PC-9 (cell line): Measurements from ENCODE around the gene CTDP1. TPM values are rescaled to one million over a fixed set of nuclear protein-coding genes. Genes with fewer than 3 reads are reported as not detected.

Source experiments
- BruUV-seq: library from RNA; stranded (reverse); fragments of 400-500 nt; replicated peaks from 2 replicates; lab custom pipeline; 2021; lab: Mats Ljungman, UMichigan
- CTCF ChIA-PET: fragments of 300-600 bp; sonication (Branson Sonifier 250); formaldehyde crosslinking; loops from one replicate; lab custom pipeline; 2022; ENCODE audit warnings: antibody characterized with exemption; lab: Charles Lee
- POLR2A ChIA-PET: fragments of 300-600 bp; sonication (Branson Sonifier 250); formaldehyde crosslinking; loops from one replicate; lab custom pipeline; 2022; ENCODE audit warnings: antibody characterized with exemption; ENCODE audit not compliant: unreplicated experiment; lab: Charles Lee
- DNase-seq, 2 experiments: peaks; one replicate each; pipeline versions ENCODE4 v3.0.0 to v3.0.0-alpha.2; 2015 to 2022; ENCODE audit warnings: mixed read lengths in 1 of 2
- H2AFZ ChIP-seq: fragments of 200-600 bp; sonication (generic); 2 replicates; pipeline ENCODE4 v1.8.1; 2017; ENCODE audit warnings: antibody characterized with exemption
- H3F3A ChIP-seq: fragments of 200-600 bp; sonication (generic); 2 replicates; pipeline ENCODE4 v1.8.1; 2017; ENCODE audit warnings: antibody characterized with exemption, mild to moderate bottlenecking, low read depth; ENCODE audit not compliant: insufficient read depth
- H3K27ac ChIP-seq: fragments of 200-600 bp; sonication (generic); 2 replicates; pipeline ENCODE4 v1.6.1; 2016; ENCODE audit warnings: mixed run types
- H3K27me3 ChIP-seq: fragments of 200-600 bp; sonication (generic); 2 replicates; pipeline ENCODE4 v1.6.1; 2016; ENCODE audit warnings: low read depth, mixed run types; ENCODE audit not compliant: insufficient read depth
- H3K36me3 ChIP-seq: fragments of 200-600 bp; sonication (generic); 2 replicates; pipeline ENCODE4 v1.6.1; 2016; ENCODE audit warnings: low read depth, mixed run types
- H3K4me1 ChIP-seq: fragments of 200-600 bp; sonication (generic); replicated peaks from 2 replicates; pipeline ENCODE4 v1.6.1; 2016; ENCODE audit warnings: mixed run types; ENCODE audit not compliant: insufficient read depth
- H3K4me2 ChIP-seq: fragments of 200-600 bp; sonication (generic); 2 replicates; pipeline ENCODE4 v1.6.1; 2017; ENCODE audit warnings: mixed run types
- H3K4me3 ChIP-seq: fragments of 200-600 bp; sonication (generic); 2 replicates; pipeline ENCODE4 v1.6.1; 2016; ENCODE audit warnings: mixed run types
- H3K79me2 ChIP-seq: fragments of 200-600 bp; sonication (generic); 2 replicates; pipeline ENCODE4 v1.6.1; 2017; ENCODE audit warnings: low read depth, mixed run types
- H3K9me2 ChIP-seq: fragments of 200-600 bp; sonication (generic); 2 replicates; pipeline ENCODE4 v1.8.1; 2017; ENCODE audit warnings: mild to moderate bottlenecking; ENCODE audit not compliant: insufficient read depth
- H3K9me3 ChIP-seq: fragments of 200-600 bp; sonication (generic); 2 replicates; pipeline ENCODE4 v1.8.1; 2016; ENCODE audit warnings: low read depth; ENCODE audit not compliant: insufficient read depth
- H4K20me1 ChIP-seq: fragments of 200-600 bp; sonication (generic); 2 replicates; pipeline ENCODE4 v1.8.1; 2017; ENCODE audit not compliant: insufficient read depth
- CTCF ChIP-seq: fragments of 200-600 bp; sonication (generic); conservative IDR thresholded peaks from 2 replicates; pipeline ENCODE4 v1.6.1; 2017; ENCODE audit warnings: mixed run types, antibody characterized with exemption, mild to moderate bottlenecking, moderate library complexity
- EZH2 ChIP-seq: fragments of 200-600 bp; sonication (generic); IDR thresholded peaks from 2 replicates; pipeline ENCODE4 v1.8.0; 2017; ENCODE audit warnings: antibody characterized with exemption, low read depth
- intact Hi-C: fragments of 100-400 bp; cut with micrococcal nuclease; formaldehyde crosslinking; loops from one replicate; pipeline ENCODE4 v1.10.0; 2022; ENCODE audit not compliant: unreplicated experiment
- total RNA-seq: library from RNA; stranded (reverse); gene quantifications from 2 replicates; pipeline ENCODE4 v1.2.3, GENCODE V29; 2021

Gene CTDP1
- total RNA-seq, 1 experiment from 2014 or later, result 16.0 TPM

GRCh38 chr18:79685971-79686370, 6.4 kb downstream of the CTDP1 start:
- intact Hi-C loops, result no loop called here
- Histone ChIP-seq H3K9me3 (no peaks in the 10 kb centered on the region; the same call in 1 of the 2 replicates), H3K4me2 (no peak overlapping the region), H3K4me3 (no peak overlapping the region), H3K36me3 (0 out of 2 replicates have a peak, but pooled peaks cover 5% of the 10 kb centered on the region), H3K27ac (no peak overlapping the region), H3K9me2 (no peaks in the 10 kb centered on the region), H3K79me2 (peaks cover 91% of the 10 kb centered on the region), H4K20me1 (peaks cover 78% of the 10 kb centered on the region), H3F3A (no peaks in the 10 kb centered on the region), H2AFZ (no peak overlapping the region), H3K4me1 (peaks cover 5% of the 10 kb centered on the region), H3K27me3 (no peaks in the 10 kb centered on the region)
- DNase-seq, result no peak
- BruUV-seq, result no TSS peak
- POLR2A ChIA-PET, result no interaction called here
- no peak for TF ChIP-seq EZH2
- no peak for TF ChIP-seq CTCF
- CTCF ChIA-PET, result no interaction called here

- Histone ChIP-seq H3K4me2 (no peak overlapping the region), H4K20me1 (peaks cover 62% of the 10 kb centered on the region), H3F3A (no peaks in the 10 kb centered on the region), H3K27ac (no peak overlapping the region), H3K4me3 (no peak overlapping the region), H3K79me2 (peaks cover 76% of the 10 kb centered on the region), H3K27me3 (no peaks in the 10 kb centered on the region), H2AFZ (no peak overlapping the region), H3K9me2 (no peaks in the 10 kb centered on the region), H3K36me3 (0 out of 2 replicates have a peak, but pooled peaks cover 5% of the 10 kb centered on the region), H3K4me1 (no peaks in the 10 kb centered on the region), H3K9me3 (no peaks in the 10 kb centered on the region; the same call in 1 of the 2 replicates)
- ChIA-PET CTCF (no interaction called here), POLR2A (no interaction called here)
- no peak for TF ChIP-seq EZH2
- TF ChIP-seq CTCF, result no peak
- peak in 1 of 2 experiments; percentile 6 for DNase-seq
- intact Hi-C loops, result no loop called here
- no TSS peak for BruUV-seq
These were observed 8.2 kb downstream of the CTDP1 start for GRCh38 chr18:79687806-79688205.

- H3K27ac ChIP-seq, result no peak overlapping the region
- no peaks in the 10 kb centered on the region for H3K27me3 ChIP-seq
- BruUV-seq, result no TSS peak
- H2AFZ ChIP-seq, result no peak overlapping the region
- POLR2A ChIA-PET, result no interaction called here
- DNase-seq, result no peak
- no peaks in the 10 kb centered on the region for H3K9me2 ChIP-seq
- CTCF ChIA-PET, result no interaction called here
- H3K4me3 ChIP-seq, result no peak overlapping the region
- H3K4me1 ChIP-seq, result no peaks in the 10 kb centered on the region
- 0 out of 2 replicates have a peak, but pooled peaks cover 5% of the 10 kb centered on the region for H3K36me3 ChIP-seq
- no peak overlapping the region for H3K4me2 ChIP-seq
- H4K20me1 ChIP-seq, result peaks cover 46% of the 10 kb centered on the region
- H3K9me3 ChIP-seq, result no peaks in the 10 kb centered on the region; the same call in 1 of the 2 replicates
- peaks cover 53% of the 10 kb centered on the region for H3K79me2 ChIP-seq
- no peak for TF ChIP-seq CTCF
- no peak for TF ChIP-seq EZH2
- intact Hi-C loops, result no loop called here
- H3F3A ChIP-seq, result no peaks in the 10 kb centered on the region
These were observed 10.5 kb downstream of the CTDP1 start for GRCh38 chr18:79690071-79690470.
